Natural killer cell (primary cell): ENCODE measurements around the gene SPINK4. TPM values are rescaled to one million over a fixed set of nuclear protein-coding genes. Genes with fewer than 3 reads are reported as not detected.

ENCODE experiments used
- ATAC-seq, 3 donors: fragments of 150-1000 bp in 2 of 3; fragments of 200-7000 bp in 1 of 3; cut with Tn5 transposase; 1 replicate in 1 of 3; 2 replicates in 2 of 3; pipeline ENCODE4 v1.10.0; 2021; ENCODE audit warnings: mild to moderate bottlenecking in 2 of 3, moderate library complexity in 2 of 3
- DNase-seq, 2 donors: peaks; one replicate each; pipeline versions ENCODE4 v3.0.0 to v3.0.0-alpha.2; 2013 to 2021; ENCODE audit warnings: mixed read lengths in 1 of 2
- H3K27ac ChIP-seq: one replicate; pipeline ENCODE4 v1.5.1; 2013; ENCODE audit warnings: mild to moderate bottlenecking, low read length
- H3K27me3 ChIP-seq: one replicate; pipeline ENCODE4 v1.6.1; 2013; ENCODE audit warnings: low read length; ENCODE audit not compliant: control insufficient read depth, insufficient read depth
- H3K36me3 ChIP-seq: one replicate; pipeline ENCODE4 v1.6.1; 2013; ENCODE audit warnings: low read length; ENCODE audit not compliant: control insufficient read depth, insufficient read depth
- H3K4me1 ChIP-seq: one replicate; pipeline ENCODE4 v1.6.1; 2013; ENCODE audit warnings: low read length; ENCODE audit not compliant: control insufficient read depth, insufficient read depth
- H3K4me3 ChIP-seq: one replicate; pipeline ENCODE4 v1.5.1; 2013; ENCODE audit warnings: low read length
- H3K9me3 ChIP-seq: one replicate; pipeline ENCODE4 v1.6.1; 2013; ENCODE audit warnings: low read length; ENCODE audit not compliant: control insufficient read depth, insufficient read depth
- H3K27ac Mint-ChIP-seq, 2 donors: one replicate each; pipeline ENCODE4 v1.8.0; 2022; ENCODE audit warnings: mild to moderate bottlenecking in 2 of 2, mixed read lengths in 2 of 2, moderate library complexity in 1 of 2
- H3K27me3 Mint-ChIP-seq, 2 donors: one replicate each; pipeline ENCODE4 v1.8.0; 2022; ENCODE audit warnings: low read depth in 2 of 2, mixed read lengths in 2 of 2
- H3K36me3 Mint-ChIP-seq: one replicate; pipeline ENCODE4 v1.8.0; 2022; ENCODE audit warnings: mixed read lengths
- H3K4me1 Mint-ChIP-seq, 2 donors: one replicate each; pipeline ENCODE4 v1.8.0; 2022; ENCODE audit warnings: mixed read lengths in 2 of 2
- H3K4me3 Mint-ChIP-seq: one replicate; pipeline ENCODE4 v1.8.0; 2022; ENCODE audit warnings: mild to moderate bottlenecking, moderate library complexity, mixed read lengths
- H3K9me3 Mint-ChIP-seq, 2 donors: one replicate each; pipeline ENCODE4 v1.8.0; 2022; ENCODE audit warnings: mixed read lengths in 2 of 2
- CTCF ChIP-seq: fragments of 200-600 bp; IDR thresholded peaks from one replicate; pipeline ENCODE4 v1.8.0; 2022; ENCODE audit warnings: antibody characterized with exemption
- WGBS: methylation state at CpG from one replicate; pipeline ENCODE4 v1.1.7; 2013; ENCODE audit warnings: missing lambda C conversion rate; ENCODE audit not compliant: insufficient coverage; 5-methylcytosine and 5-hydroxymethylcytosine counted together
- intact Hi-C: fragments of 100-400 bp; cut with micrococcal nuclease; formaldehyde crosslinking; loops from one replicate; pipeline ENCODE4 v1.14.2; 2022
- total RNA-seq, 4 donors: library from RNA; stranded (reverse); fragments of 120-200 nt in 1 of 4; gene quantifications; one replicate each; pipeline versions ENCODE4 v1.2.3 to v1.2.4, GENCODE V29; 2013 to 2022

The SPINK4 gene
- total RNA-seq, 3 donors from 2014 or later (not counting 1 experiment from before 2014, with no cell fraction given), result not detected

GRCh38 chr9:33265211-33265865 lies 25.4 kb downstream of the SPINK4 start:
- H3K4me1 Mint-ChIP-seq, result peaks cover 40 to 41% of the 10 kb centered on the region in 2 donors
- Histone ChIP-seq H3K36me3 (peaks cover 26% of the 10 kb centered on the region), H3K9me3 (no peaks in the 10 kb centered on the region), H3K27ac (peak overlapping the region; percentile 91), H3K4me1 (peaks cover 22% of the 10 kb centered on the region), H3K4me3 (peak overlapping the region; percentile 53), H3K27me3 (no peaks in the 10 kb centered on the region)
- H3K9me3 Mint-ChIP-seq, result no peaks in the 10 kb centered on the region
- no peaks in the 10 kb centered on the region for H3K27me3 Mint-ChIP-seq
- peak overlapping the region; percentile 93 to 95 for H3K27ac Mint-ChIP-seq
- H3K36me3 Mint-ChIP-seq, result no peaks in the 10 kb centered on the region
- intact Hi-C loops, result loop anchor here (2.0 to 10.0 kb wide), 2 partner anchors 209 to 241 kb away; partner anchors contain the start of genes DNAJA1 and NOL6
- ATAC-seq (no peak), DNase-seq (peak; percentile 22 to 42)
- no peak for TF ChIP-seq CTCF
- peak overlapping the region; percentile 84 for H3K4me3 Mint-ChIP-seq
- WGBS, result 13% methylated on average over 11 of the region's 13 CpGs

GRCh38 chr9:33267151-33267767 lies 27.3 kb downstream of the SPINK4 start:
- no peaks in the 10 kb centered on the region for H3K27me3 ChIP-seq
- H3K36me3 ChIP-seq, result peaks cover 21% of the 10 kb centered on the region
- intact Hi-C loops, result loop anchor here (10.0 kb wide), 1 partner anchor 208 kb away; the partner anchor contains the start of gene NOL6
- Mint-ChIP-seq H3K4me3 (no peak overlapping the region), H3K9me3 (no peaks in the 10 kb centered on the region), H3K4me1 (peaks cover 40 to 41% of the 10 kb centered on the region in 2 donors), H3K27me3 (no peaks in the 10 kb centered on the region), H3K27ac (peak overlapping the region; percentile 41 to 93), H3K36me3 (no peaks in the 10 kb centered on the region)
- peaks cover 22% of the 10 kb centered on the region for H3K4me1 ChIP-seq
- no peaks in the 10 kb centered on the region for H3K9me3 ChIP-seq
- ATAC-seq (no peak), DNase-seq (no peak)
- TF ChIP-seq CTCF, result no peak
- no peak overlapping the region for H3K4me3 ChIP-seq
- no peak overlapping the region for H3K27ac ChIP-seq

GRCh38 chr9:33270146-33270545 lies 30.2 kb downstream of the SPINK4 start:
- H3K36me3 ChIP-seq, result peaks cover 36% of the 10 kb centered on the region
- Mint-ChIP-seq H3K27me3 (no peaks in the 10 kb centered on the region), H3K27ac (no peak overlapping the region), H3K36me3 (no peaks in the 10 kb centered on the region), H3K9me3 (no peaks in the 10 kb centered on the region), H3K4me1 (peaks cover 22 to 24% of the 10 kb centered on the region in 2 donors), H3K4me3 (no peak overlapping the region)
- no peak for TF ChIP-seq CTCF
- no peaks in the 10 kb centered on the region for H3K27me3 ChIP-seq
- H3K9me3 ChIP-seq, result no peaks in the 10 kb centered on the region
- DNase-seq, result no peak
- intact Hi-C loops, result no loop called here
- H3K4me3 ChIP-seq, result no peak overlapping the region
- ATAC-seq, result no peak
- no peak overlapping the region for H3K27ac ChIP-seq
- peaks cover 5% of the 10 kb centered on the region for H3K4me1 ChIP-seq
- 100% methylated on average over 3 of the region's 3 CpGs for WGBS
